ENCODE measurements around the gene ADCY10. TPM values are rescaled to one million over a fixed set of nuclear protein-coding genes. Genes with fewer than 3 reads are reported as not detected.

Gene ADCY10
- total and polyA plus RNA-seq, 2 of the 8 experiments (the other 6 are each of a cell fraction or from before 2014, with no cell fraction given) = 0.02 TPM; not detected in 1

DNA sequence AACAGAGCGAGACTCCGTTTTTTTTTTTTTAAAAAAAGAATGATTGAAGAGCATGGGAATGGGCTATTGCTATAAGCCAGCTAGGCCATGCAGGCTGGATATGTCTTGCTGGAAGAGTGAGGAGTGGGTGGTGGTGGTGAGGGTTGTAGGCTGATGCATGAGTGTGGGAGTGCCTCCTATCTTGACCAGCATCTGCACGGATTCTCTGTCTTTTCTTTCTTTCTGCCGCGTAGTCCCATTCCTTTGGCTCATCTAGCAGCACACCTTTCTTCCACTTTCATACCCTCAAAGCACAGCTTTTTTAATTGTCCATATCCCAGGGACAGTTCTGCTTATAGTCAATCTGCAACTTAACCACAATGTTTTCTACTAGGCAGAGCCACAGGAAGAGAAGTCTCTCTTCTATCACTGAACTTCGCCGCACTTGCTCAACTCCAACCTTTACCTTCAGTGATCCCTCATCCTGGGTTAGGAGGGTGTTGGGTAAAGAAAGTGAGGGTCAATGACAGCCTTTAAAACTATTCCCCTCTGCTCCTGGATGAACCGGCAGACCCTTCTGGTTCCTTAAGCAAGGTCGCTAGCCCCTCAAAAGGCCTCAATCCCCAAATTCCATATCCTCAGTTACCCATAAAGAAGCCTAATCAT, 15.2 kb downstream of the ADCY10 start (continued):
- no peak for TF ChIP-seq TAF7 (optimal IDR thresholded peaks at IDR 0.05; ENCODE audit: borderline replicate concordance, low read depth, low read length)
- TF ChIP-seq GABPA (IDR thresholded peaks at IDR 0.05; ENCODE audit: borderline replicate concordance, insufficient read depth, low read length) = no peak
- TF ChIP-seq PHF8 (conservative IDR thresholded peaks at IDR 0.05; ENCODE audit: low read depth, low read length) = no peak
- no peak for TF ChIP-seq RBBP5 (IDR thresholded peaks at IDR 0.05; ENCODE audit: borderline replicate concordance, low read depth, low read length)
- TF ChIP-seq NANOG (IDR thresholded peaks at IDR 0.05; ENCODE audit: insufficient read depth, low read depth, low read length, poor library complexity, severe bottlenecking) = no peak
